Sigmoid colon (tissue), 7 donors: Measurements from ENCODE around the gene CNTLN. TPM values are rescaled to one million over a fixed set of nuclear protein-coding genes. Genes with fewer than 3 reads are reported as not detected.
A peak's percentile ranks its signal among the peaks of the same experiment; 100 is the strongest.

Experiments used
- DNase-seq: peaks from one replicate; pipeline ENCODE4 v3.0.0-alpha.2; 2019
- H3K27ac ChIP-seq, 4 donors: fragments of 200-600 bp; sonication (generic); one replicate each; pipeline ENCODE4 v1.5.1; 2016 to 2019; ENCODE audit warnings: mild to moderate bottlenecking in 1 of 4
- H3K27me3 ChIP-seq, 3 donors: fragments of 200-600 bp; sonication (generic); one replicate each; pipeline ENCODE4 v1.5.1; 2019; ENCODE audit warnings: mild to moderate bottlenecking in 1 of 3
- H3K36me3 ChIP-seq, 4 donors: fragments of 200-600 bp; sonication (generic); one replicate each; pipeline ENCODE4 v1.5.1; 2016 to 2019
- H3K4me1 ChIP-seq, 4 donors: fragments of 200-600 bp; sonication (generic); one replicate each; pipeline ENCODE4 v1.5.1; 2017 to 2019
- H3K4me3 ChIP-seq, 4 donors: fragments of 200-600 bp; sonication (generic); one replicate each; pipeline ENCODE4 v1.5.1; 2017 to 2019; ENCODE audit warnings: mild to moderate bottlenecking in 2 of 4, moderate library complexity in 1 of 4
- H3K9me3 ChIP-seq, 4 donors: fragments of 200-600 bp in 3 of 4; sonication (generic) in 3 of 4; one replicate each; pipeline versions ENCODE4 v1.5.1 to v1.6.1; 2013 to 2019
- EP300 ChIP-seq, 4 donors: sonication (generic); formaldehyde crosslinking; IDR thresholded peaks; one replicate each; pipeline ENCODE4 v1.6.1; 2017; ENCODE audit warnings: antibody characterized with exemption in 4 of 4
- POLR2A ChIP-seq, 2 donors: fragments of 450-650 bp; IDR thresholded peaks; one replicate each; pipeline ENCODE4 v1.6.1; 2016; ENCODE audit warnings: antibody characterized with exemption in 2 of 2, mild to moderate bottlenecking in 2 of 2, moderate library complexity in 2 of 2
- POLR2AphosphoS5 ChIP-seq, 4 donors: sonication (generic); formaldehyde crosslinking; IDR thresholded peaks; one replicate each; pipeline ENCODE4 v1.6.1; 2017; ENCODE audit warnings: antibody characterized with exemption in 4 of 4
- WGBS, 2 donors: extraction: QIAGEN DNeasy Blood & Tissue Kit; methylation state at CpG; one replicate each; pipeline ENCODE4 v1.1.7; 2013; 5-methylcytosine and 5-hydroxymethylcytosine counted together
- intact Hi-C: fragments of 100-400 bp; cut with DNase I; formaldehyde crosslinking; loops from one replicate; pipeline ENCODE4 v1.15.1; 2023
- polyA plus RNA-seq, 3 donors: library from polyadenylated mRNA; stranded (reverse); fragments of 200-250 nt; gene quantifications; one replicate each; pipeline ENCODE4 v1.2.3, GENCODE V29; 2013
- total RNA-seq, 4 donors: library from RNA; depleted of rRNA; stranded (reverse); fragments of >200 nt; gene quantifications; one replicate each; pipeline ENCODE4 v1.1.0, GENCODE V29; 2016
- TF ChIP-seq, protein P1 (sequence below), 4 experiments: fragments of 450-650 bp in 3 of 4; fragments of 200-600 bp in 1 of 4; IDR thresholded peaks; one replicate each; pipeline ENCODE4 v1.5.1; 2016 to 2019; ENCODE audit warnings: antibody characterized with exemption in 4 of 4, mild to moderate bottlenecking in 3 of 4, moderate library complexity in 2 of 4
- donor health status: healthy with polysubstance abuse.
- donor health status: Bipolar disorder and iron deficiency.
- donor health status: healthy.

The CNTLN gene
- total and polyA plus RNA-seq, 7 donors: 0.92 to 22.4 (median 12.1) TPM

- TF ChIP-seq POLR2A (IDR thresholded peaks at IDR 0.05): no peak
- H3K4me1 ChIP-seq: no peaks in the 10 kb centered on the region
- intact Hi-C loops: no loop called here
Observed at GRCh38 chr9:17477816-17478215, 343.0 kb downstream of the CNTLN start.

GRCh38 chr9:17480966-17481365 lies 346.1 kb downstream of the CNTLN start:
- Histone ChIP-seq H3K27ac (no peak overlapping the region), H3K9me3 (no peaks in the 10 kb centered on the region), H3K4me1 (no peaks in the 10 kb centered on the region), H3K36me3 (no peaks in the 10 kb centered on the region), H3K27me3 (no peaks in the 10 kb centered on the region), H3K4me3 (no peak overlapping the region)
- intact Hi-C loops: no loop called here
- WGBS, 2 donors: 96 to 99% methylated on average over 4 of the region's 4 CpGs
- TF ChIP-seq, protein P1, sequence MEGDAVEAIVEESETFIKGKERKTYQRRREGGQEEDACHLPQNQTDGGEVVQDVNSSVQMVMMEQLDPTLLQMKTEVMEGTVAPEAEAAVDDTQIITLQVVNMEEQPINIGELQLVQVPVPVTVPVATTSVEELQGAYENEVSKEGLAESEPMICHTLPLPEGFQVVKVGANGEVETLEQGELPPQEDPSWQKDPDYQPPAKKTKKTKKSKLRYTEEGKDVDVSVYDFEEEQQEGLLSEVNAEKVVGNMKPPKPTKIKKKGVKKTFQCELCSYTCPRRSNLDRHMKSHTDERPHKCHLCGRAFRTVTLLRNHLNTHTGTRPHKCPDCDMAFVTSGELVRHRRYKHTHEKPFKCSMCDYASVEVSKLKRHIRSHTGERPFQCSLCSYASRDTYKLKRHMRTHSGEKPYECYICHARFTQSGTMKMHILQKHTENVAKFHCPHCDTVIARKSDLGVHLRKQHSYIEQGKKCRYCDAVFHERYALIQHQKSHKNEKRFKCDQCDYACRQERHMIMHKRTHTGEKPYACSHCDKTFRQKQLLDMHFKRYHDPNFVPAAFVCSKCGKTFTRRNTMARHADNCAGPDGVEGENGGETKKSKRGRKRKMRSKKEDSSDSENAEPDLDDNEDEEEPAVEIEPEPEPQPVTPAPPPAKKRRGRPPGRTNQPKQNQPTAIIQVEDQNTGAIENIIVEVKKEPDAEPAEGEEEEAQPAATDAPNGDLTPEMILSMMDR (IDR thresholded peaks at IDR 0.05): no peak
- TF ChIP-seq POLR2AphosphoS5 (IDR thresholded peaks at IDR 0.05) (no peak), EP300 (IDR thresholded peaks at IDR 0.05) (no peak), POLR2A (IDR thresholded peaks at IDR 0.05) (no peak)
- DNase-seq: peak; percentile 51

More at GRCh38 chr9:17477816-17478215, 343.0 kb downstream of the CNTLN start:
- no peaks in the 10 kb centered on the region for H3K27me3 ChIP-seq
- no peaks in the 10 kb centered on the region for H3K9me3 ChIP-seq
- no peaks in the 10 kb centered on the region for H3K36me3 ChIP-seq
- DNase-seq: no peak
- H3K4me3 ChIP-seq: no peak overlapping the region
- H3K27ac ChIP-seq: no peak overlapping the region

DNA sequence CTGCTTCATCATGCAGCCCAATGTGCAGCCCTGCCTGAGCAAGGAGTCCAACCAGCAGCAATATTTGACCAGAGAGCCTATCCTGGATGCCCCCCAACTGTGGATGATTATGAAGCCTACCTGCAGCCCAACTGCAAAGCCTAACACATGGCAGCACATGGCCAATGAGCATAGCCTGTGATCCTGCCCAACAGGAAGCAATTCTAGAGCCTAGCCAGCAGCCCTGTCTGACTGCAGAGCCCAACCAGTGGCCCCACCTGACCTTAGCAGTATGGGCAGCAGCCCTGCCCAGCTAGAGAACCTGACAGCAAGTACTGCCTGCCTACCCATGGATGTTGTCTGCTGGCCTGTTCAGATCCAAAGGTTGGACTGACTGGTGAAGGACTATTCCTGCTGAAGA lies 346.7 kb downstream of the CNTLN start:
- Histone ChIP-seq H3K27me3 (no peaks in the 10 kb centered on the region), H3K4me1 (no peaks in the 10 kb centered on the region), H3K36me3 (no peaks in the 10 kb centered on the region), H3K4me3 (no peak overlapping the region), H3K27ac (no peak overlapping the region), H3K9me3 (no peaks in the 10 kb centered on the region)
- intact Hi-C loops: no loop called here
- DNase-seq: no peak
- TF ChIP-seq EP300 (IDR thresholded peaks at IDR 0.05) (no peak), POLR2AphosphoS5 (IDR thresholded peaks at IDR 0.05) (no peak), POLR2A (IDR thresholded peaks at IDR 0.05) (no peak)
- TF ChIP-seq, protein P1 (IDR thresholded peaks at IDR 0.05): no peak

DNA sequence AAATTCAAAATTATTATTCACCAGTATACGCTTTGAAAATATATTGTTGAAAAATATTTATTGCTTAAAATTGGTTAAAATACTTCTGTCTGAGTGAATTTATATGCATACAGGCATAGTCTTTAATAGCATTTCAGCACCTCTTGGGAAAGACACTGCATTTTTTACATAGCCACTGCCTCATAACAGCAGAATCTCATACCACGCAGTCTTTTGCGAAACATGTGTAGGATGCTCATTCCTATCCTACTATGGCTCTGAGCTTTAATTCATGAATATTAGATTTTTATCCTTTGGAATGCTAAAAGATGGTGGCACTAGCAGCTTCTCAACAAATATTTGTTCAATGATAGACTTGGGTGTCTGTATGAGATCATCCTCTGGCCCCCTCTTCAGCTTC lies 350.1 kb downstream of the CNTLN start:
- no peak overlapping the region for H3K4me3 ChIP-seq
- no peak for DNase-seq
- TF ChIP-seq POLR2A (IDR thresholded peaks at IDR 0.05): no peak
- TF ChIP-seq, protein P1 (IDR thresholded peaks at IDR 0.05): no peak
- TF ChIP-seq EP300 (IDR thresholded peaks at IDR 0.05): no peak
- no peak for TF ChIP-seq POLR2AphosphoS5 (IDR thresholded peaks at IDR 0.05)
- H3K9me3 ChIP-seq: no peaks in the 10 kb centered on the region
- no peaks in the 10 kb centered on the region for H3K27me3 ChIP-seq
- no peaks in the 10 kb centered on the region for H3K4me1 ChIP-seq
- intact Hi-C loops: no loop called here
- H3K36me3 ChIP-seq: no peaks in the 10 kb centered on the region
- H3K27ac ChIP-seq: no peak overlapping the region
- 98% methylated on average over 3 of the region's 3 CpGs for WGBS, 2 donors

DNA sequence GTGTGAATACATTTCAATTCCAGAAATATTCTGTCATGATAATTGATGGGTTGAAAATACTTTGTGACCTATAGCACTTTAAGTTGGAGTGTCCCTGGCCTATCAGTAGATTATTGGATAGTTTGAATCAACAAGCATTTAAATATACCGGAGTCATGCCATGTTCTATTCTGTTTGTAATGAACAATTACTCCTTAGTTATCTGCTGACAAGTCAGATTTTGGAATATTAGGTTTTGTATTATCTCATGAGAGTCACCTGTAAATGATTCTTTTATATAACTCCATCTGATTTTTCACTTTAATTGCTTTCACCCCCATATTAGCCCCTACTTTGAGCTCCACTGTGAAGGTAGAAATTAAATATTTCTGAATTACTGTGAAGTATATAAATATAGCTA lies 351.6 kb downstream of the CNTLN start:
- H3K4me1 ChIP-seq: no peaks in the 10 kb centered on the region
- intact Hi-C loops: no loop called here
- DNase-seq: no peak
- no peaks in the 10 kb centered on the region for H3K27me3 ChIP-seq
- H3K36me3 ChIP-seq: no peaks in the 10 kb centered on the region
- H3K27ac ChIP-seq: no peak overlapping the region
- no peak overlapping the region for H3K4me3 ChIP-seq
- TF ChIP-seq EP300 (IDR thresholded peaks at IDR 0.05): no peak
- TF ChIP-seq, protein P1 (IDR thresholded peaks at IDR 0.05): no peak
- TF ChIP-seq POLR2AphosphoS5 (IDR thresholded peaks at IDR 0.05): no peak
- no peak for TF ChIP-seq POLR2A (IDR thresholded peaks at IDR 0.05)
- 97 to 100% methylated on average over 1 of the region's 1 CpG for WGBS, 2 donors
- H3K9me3 ChIP-seq: no peaks in the 10 kb centered on the region
